HG02571 (cell line): Measurements from ENCODE around the gene HSPB2.

ENCODE experiments used
- ATAC-seq: cut with Tn5 transposase; IDR thresholded peaks from one replicate; pipeline ENCODE4 v1.9.1; 2021; ENCODE audit warnings: mild to moderate bottlenecking, moderate library complexity; ENCODE audit not compliant: unreplicated experiment

Gene HSPB2

DNA sequence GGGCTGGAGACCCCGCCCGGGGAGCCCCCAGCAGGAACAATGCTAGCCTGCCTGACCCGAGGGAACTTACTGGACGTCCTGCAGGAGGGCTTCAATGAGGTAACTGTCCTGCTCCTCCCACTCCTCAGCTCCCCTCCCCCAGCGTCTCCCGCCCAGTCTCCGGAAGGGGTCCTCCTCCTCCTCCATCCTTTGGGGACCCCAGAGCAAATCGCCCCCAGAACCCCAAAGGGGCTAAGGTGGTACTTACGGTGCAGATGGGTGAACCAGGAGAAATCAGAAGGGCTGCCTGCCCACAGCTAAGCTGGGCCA lies 24.9 kb downstream of the HSPB2 start:
- ATAC-seq = no peak

DNA sequence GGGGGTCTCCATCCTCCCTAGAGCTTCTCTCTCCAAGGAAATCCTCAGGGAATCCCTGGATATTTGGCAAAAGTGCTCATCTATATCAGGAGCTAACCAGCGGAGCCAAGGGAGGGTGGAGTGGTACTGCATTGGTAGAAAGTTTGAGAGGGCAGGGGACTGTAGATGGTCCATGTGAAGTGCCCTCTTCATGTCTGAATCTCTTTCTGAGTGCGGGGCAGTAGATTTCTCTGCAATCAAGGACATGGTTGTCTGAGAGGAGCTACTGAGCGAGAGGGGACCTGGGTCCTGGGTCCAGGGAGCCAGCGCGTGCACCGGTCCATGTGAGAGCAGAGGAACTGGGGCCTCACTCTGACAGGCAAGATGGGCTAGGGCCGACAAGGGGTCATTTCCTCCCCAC lies 25.3 kb downstream of the HSPB2 start:
- no peak for ATAC-seq

DNA sequence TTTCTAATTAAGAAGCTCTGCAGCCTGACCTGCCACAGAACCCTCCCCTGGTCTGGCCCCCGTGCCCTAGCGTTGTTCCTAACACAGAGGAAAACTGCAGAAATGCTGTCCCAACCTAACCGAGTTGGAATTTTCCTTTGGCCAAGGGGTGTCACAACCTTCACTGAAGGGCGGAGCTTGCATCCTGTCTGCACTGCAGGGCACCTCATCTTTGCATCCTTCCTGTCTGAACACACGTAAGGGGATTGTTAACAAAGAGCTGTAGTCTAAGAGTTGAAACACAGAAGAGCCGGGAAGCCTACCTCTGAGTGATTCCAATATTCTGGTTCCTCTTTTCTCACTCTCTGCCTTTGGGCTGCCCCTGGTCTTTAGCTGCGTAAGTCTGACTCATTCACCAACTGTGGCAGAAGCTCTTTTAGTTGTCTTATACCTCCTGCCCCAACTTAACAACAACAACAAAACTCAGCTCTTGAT lies 26.2 kb downstream of the HSPB2 start:
- ATAC-seq = peak; percentile 78

DNA sequence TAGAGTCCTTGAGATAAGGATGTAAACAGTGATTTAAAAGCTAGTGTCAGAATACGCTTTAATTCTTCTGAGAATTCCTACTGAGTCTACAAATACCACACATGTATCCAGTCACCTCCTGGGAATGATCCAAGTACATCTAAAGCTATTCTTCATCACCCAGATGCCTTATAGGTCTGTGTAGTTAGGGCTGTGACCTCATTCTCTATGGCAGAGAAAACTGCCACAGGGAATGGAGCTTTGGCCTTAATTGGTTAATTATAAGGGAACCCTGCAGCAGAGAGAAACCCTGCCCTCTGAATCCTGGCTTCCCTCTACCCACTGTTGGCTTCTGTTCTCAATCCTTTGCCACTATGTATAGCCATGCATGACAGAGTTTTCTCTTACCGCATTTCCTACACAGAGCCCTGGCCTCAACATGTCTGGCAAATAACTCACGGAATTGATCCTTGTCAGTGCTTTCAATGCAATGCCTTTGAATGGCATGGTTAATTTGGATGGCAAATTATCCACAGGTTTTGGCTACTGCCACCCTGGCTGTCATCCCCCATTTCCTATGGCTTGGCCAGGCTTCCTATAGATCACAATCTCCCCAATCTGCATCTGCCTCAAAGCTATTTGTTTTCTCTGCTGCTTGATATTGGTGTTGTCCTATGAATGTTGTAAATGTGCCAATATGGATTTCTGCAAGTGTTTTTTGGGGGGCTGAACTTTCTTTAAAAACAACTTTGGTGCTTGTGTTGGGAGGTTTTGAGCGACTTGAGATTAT lies 27.5 kb downstream of the HSPB2 start:
- no peak for ATAC-seq

DNA sequence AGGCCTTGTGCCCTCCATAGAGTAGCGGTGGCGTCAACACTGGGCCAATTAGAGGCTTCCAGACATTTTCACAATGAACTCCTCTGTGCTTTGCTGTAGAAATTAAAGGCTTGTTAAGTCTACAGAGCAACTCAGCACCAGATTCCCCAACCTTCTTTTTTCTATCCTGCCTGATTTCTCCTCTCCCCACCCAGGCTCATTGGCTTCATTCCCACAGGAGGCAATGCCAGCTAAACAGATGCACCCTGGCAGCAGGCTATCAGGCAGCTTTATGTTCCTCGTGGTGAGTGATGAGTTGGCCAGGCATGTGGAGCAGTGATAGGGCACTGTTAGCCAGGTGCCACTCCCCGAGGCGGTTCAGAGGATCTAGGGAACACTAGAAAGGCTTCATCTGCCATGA lies 29.4 kb downstream of the HSPB2 start:
- ATAC-seq = no peak

DNA sequence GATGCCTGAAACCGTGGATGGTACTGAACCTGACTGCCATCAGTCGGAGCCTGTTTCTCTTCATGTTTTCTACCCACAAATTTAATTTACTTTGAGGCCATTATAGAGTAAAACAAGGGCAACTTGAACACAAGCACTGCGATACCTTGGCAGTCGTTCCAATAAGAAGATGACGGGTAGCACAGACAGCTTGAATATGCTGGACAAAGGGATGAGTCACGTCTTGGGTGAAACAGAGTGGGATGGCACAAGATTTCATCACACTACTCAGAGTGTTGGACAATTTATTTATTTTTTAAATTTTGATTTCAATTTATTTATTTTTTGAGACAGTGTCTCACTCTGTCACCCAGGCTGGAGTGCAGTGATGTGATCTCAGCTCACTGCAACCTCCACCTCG lies 30.3 kb downstream of the HSPB2 start:
- no peak for ATAC-seq

DNA sequence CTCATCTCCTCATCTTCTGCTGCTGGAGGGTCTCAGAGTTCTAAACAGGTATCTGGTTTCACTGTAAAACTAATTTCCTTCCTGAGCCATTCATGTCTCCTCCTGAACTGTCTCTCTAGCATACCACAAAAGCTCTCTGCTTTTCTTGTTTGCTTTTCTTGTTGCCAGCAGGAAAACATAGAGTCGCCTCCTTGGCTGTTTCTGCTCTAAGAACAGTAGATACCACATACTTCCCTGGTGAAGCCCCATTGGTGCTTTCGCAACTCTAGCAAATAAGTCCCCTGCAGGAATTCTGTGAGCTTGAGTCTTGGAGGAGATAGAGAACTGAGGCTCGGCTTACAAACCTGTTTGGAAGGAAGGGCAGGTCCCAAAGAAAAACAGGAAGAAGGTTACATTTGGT lies 31.6 kb downstream of the HSPB2 start:
- ATAC-seq = no peak

DNA sequence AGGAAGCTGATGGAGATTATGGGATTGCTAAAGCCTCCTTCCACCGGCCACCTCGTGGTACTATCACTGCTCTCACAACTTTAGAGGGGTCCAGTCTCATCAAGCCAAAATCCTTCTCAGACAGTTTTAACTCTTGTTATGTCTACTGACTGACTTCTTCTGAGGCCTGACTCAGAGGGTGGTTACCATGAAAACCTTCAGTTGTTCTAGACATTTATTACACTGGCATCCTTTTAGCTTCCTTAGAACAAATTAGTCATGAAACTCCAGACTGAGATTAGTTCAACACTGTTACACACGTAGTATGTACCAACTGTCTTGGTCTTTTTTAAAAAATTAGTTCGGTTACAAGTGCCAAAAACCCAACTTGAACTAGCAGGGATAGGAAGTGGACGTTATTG lies 32.1 kb downstream of the HSPB2 start:
- ATAC-seq = no peak

DNA sequence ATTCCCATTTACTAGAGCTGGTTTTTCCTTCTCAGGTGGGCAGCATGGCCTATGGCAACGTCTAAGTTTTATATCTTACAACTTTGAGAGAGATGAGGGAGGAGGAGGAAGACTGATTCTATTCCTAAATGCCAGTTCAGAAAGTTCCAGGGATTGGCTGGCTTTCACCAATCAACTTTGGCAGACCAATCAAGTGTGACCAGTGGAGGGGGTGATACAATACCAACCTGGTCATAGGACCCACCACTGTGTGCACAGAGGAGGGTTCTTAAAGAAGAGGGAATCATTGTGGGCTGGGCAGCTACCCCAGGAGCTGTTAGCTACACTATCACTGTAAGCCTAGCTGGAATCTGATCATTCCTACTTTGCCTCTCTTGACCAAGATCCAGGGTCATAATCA lies 32.7 kb downstream of the HSPB2 start:
- ATAC-seq = no peak

DNA sequence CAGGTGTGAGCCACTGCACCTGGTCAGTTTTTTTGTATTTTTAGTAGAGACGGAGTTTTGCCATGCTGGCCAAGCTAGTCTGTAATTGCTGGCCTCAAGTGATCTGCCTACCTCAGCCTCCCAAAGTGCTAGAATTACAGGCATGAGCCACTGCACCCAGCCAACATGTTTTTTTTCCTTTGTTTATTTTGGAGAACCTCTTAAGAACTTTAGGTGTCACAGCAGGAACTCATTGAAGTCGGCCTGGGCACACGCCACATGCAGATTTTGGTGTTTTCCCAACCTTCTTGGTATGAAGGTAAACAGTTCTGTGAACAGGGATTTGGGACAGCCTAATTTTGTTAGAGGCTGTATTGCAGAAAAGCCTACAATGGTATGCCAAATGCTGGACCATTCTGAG lies 34.0 kb downstream of the HSPB2 start:
- ATAC-seq = no peak

DNA sequence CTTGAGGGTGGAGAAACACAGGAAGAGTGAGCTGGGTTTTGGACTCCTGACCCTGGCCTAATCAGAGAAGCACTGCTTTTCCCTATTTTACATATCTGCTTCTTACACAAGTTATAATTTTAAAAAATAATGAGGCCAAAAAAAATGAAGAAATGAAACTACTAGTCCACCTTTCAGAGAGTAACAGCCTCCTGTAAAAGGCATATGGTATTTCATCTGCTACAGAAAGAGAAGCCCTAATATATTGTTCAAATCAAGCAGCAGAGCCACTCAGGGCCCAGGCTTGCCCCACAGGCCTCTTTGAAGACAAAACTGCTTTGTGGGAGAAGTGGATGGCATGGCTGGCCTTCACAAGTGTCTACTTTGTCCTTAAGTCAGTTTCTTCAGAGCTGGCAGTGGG lies 34.6 kb downstream of the HSPB2 start:
- ATAC-seq = no peak

DNA sequence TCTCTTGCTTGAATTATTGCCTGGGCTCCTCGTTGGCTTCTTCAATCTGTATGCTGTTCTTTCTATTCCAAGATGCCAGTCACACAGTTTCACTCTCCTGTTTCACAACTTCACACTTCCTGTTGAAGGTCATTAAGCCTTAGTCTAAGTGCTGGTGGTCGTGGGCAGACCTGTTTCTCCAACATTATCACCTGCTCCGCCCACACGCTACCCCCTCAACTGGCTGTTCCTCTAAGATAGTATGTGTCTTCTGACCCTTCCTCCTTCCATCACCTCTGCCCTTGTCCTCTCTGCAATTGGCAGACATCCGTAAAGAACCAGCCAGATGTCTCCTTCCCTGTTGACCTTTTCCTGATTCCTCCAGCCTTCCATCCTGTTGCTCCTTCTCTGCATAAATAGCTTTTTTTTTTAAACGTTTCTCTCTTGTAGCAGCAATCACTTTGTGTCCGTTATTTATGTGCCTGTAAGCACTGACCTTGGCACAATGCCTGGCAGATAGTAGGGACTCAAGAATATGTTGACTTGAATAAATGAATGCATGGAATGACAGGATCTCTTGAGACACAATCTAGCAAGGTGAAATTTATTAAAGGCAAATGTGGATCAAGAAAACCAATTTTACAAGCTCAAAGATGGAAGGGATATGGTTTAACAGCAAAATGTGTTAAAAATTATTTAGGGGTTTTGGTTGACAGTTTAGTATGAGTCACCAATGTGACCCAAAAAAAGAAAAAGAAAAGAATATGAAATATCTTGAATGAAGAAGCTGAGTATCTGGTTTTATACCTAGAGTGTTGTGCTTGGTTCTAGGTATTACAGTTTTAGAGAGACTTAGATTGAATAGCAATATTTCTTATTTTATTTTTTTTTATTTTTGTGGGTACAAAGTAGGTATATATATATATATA lies 37.2 kb downstream of the HSPB2 start:
- no peak for ATAC-seq

DNA sequence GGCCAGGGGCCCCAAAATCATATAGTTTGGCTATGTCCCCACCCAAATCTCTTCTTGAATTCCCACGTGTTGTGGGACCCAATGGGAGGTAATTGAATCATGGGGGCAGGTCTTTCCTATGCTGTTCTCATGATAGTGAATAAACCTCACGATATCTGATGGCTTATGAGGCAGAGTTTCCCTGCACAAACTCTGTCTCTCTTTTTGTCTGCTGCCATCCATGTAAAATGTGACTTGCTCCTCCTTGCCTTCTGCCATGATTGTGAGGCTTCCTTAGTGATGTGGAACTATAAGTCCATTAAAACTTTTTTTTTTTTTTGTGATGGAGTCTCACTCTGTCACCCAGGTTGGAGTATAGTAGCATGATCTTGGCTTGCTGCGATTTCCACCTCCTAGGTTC lies 39.0 kb downstream of the HSPB2 start:
- ATAC-seq = no peak

DNA sequence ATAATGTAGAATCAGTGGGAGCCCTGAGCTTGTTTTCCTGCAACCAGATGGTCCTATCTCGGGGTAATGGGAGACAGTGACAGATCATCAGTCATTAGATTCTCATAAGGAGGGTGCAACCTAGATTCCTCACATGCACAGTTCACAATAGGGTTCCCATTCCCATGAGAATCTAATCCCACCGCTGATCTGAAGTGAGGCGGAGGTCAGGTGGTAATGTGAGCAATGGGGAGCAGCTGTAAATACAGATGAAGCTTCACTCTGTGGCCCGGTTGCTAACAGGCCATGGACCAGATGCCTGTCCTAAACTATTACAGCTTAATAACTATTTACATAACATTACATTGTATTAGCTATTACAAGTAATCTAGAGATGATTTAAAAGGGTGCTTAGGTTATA lies 41.6 kb downstream of the HSPB2 start:
- no peak for ATAC-seq

DNA sequence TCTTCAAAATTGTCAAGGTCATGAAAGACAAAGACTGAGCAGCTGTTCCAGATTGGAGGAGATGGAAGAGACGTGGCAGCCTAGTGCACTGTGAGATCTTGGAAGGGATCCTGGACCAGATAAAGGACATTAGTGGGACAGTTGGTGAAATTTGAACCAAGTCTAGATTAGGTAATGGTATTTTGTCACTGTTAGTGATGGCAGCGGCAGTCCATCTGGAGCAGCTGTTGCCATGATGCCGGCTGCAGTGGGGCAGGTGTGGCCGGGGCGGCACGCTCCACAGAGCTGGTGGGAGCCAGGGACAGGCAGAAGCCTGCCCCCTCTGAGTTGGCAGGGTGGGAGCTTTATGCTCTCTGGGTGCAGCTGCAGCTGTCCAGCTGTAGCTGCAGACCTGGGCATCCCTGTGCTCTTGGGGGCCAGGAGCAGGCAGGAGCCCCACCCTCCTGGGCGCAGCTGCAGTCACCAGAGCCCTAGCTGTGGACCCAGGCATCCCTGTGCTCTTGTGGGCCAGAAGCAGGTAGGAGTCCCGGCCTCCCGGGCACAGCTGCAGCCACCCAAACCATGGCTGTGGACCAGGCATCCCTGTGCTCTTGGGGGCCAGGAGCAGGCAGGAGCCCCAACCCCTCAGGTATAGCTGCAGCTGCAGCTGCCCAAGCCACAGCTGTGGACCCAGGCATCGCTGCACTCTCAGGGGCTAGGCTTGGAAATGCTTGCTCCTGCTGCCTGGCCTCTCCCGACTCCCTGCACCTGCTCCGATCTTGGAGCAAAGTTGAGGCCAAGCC lies 45.3 kb downstream of the HSPB2 start:
- ATAC-seq = no peak

DNA sequence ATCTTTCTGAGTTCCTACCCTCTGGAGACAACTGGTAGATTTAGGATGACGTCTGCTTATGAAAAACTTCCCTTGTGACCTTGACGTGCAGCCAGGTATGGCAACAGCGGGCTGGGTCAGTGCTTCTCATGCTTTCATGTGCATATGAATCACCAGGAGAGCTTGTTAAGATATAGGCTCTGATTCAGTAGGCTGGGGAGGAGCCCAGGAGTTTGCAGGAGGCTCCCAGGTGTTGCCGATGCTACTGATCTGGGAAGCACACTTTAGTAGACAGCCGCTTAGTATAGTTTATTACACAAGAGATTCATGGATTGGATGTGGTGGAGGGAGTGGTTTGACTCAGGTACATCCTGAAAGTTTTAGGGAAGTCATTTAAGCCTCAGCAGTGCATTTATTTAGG lies 48.4 kb downstream of the HSPB2 start:
- no peak for ATAC-seq

DNA sequence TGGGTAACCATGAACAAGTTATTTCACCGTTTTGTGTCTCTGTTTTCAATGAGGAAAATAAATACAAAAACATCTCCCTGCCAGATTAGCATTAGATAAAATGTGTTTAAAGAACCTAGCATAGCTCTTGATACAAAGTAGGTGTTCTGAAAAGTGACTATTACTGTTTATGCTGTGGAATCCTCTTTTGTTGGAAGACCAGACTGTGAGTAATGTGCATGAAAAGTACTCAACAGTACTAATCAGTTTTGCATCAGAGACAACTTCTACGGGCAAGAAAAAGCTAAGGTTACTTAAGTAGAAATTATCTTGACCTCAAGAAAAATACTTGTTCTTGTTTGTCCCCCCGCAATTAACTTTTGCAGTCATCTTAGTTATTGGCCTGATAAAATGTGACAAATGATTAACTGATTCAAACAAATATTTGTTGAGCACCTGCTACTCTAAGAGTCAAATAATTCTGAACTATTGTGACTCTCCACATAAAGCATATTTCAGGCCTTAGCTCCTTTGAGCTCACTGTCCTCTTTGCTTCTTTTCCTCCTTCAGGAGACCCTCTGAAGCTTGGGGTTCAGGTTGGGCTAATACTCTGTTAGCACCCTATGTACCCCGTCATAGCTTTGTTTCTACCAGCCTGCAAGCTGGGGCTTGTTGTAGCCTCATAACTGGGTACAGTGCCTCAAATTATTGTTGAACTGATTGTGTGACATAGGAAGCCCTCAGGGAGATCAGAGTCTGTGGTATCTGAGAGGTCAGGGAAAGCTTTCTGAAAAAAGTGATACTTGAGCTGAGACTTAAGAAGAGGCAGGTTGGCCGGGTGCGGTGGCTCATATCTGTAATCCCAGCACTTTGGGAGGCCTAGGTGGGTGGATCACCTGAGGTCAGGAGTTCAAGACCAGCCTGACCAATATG lies 49.1 kb downstream of the HSPB2 start:
- no peak for ATAC-seq
